T47D (cell line): Measurements from ENCODE around the gene MRPS9.
A peak's percentile ranks its signal among the peaks of the same experiment; 100 is the strongest.

Experiments used
- DNase-seq, 2 experiments: peaks; one replicate each; pipeline versions ENCODE4 v3.0.0 to v3.0.0-alpha.2; 2011 to 2012; ENCODE audit warnings: low read depth in 1 of 2, low spot score in 1 of 2
- JUND ChIP-seq: IDR thresholded peaks from 2 replicates; pipeline ENCODE4 v1.6.1; 2012; ENCODE audit warnings: low read depth
- in situ Hi-C: cut with HindIII; loops from 2 replicates; pipeline ENCODE4 v1.10.0; 2016; ENCODE audit warnings: low sequenced_read_pairs, low pct_unique_long_range_greater_than_20kb

The MRPS9 gene

GRCh38 chr2:105037572-105038382, at the start of gene MRPS9:
TSS of gene MRPS9 (plus strand) at chr2:105038069. CDS start at chr2:105038093, 24 bp downstream.
- in situ Hi-C loops: no loop called here
- TF ChIP-seq JUND: no peak
- DNase-seq: peak; percentile 79 to 96

- in situ Hi-C loops: no loop called here
- peak; percentile 55; the same call in 1 of the 2 replicates for TF ChIP-seq JUND
- peak; percentile 15 to 81 for DNase-seq
Observed at GRCh38 chr2:105005181-105005951, 32.5 kb upstream of the MRPS9 start.

GRCh38 chr2:105007367-105007766, 30.5 kb upstream of the MRPS9 start:
- in situ Hi-C loops: no loop called here
- no peak for TF ChIP-seq JUND
- no peak for DNase-seq

- DNase-seq: no peak
- in situ Hi-C loops: no loop called here
- TF ChIP-seq JUND: no peak
Observed at GRCh38 chr2:105032476-105032875, 5.4 kb upstream of the MRPS9 start.

GRCh38 chr2:105034170-105034569, 3.7 kb upstream of the MRPS9 start:
- DNase-seq: no peak

GRCh38 chr2:105038383-105039061, 653 bp downstream of the MRPS9 start:
- DNase-seq: peak in 1 of 2 experiments; percentile 20
- no peak for TF ChIP-seq JUND
- in situ Hi-C loops: no loop called here

More at GRCh38 chr2:105034170-105034569, 3.7 kb upstream of the MRPS9 start:
- no peak for TF ChIP-seq JUND
- in situ Hi-C loops: no loop called here

GRCh38 chr2:105039559-105039958, 1.7 kb downstream of the MRPS9 start:
- in situ Hi-C loops: no loop called here
- no peak for TF ChIP-seq JUND

GRCh38 chr2:105042189-105042588, 4.3 kb downstream of the MRPS9 start:
- no peak for TF ChIP-seq JUND
- no peak for DNase-seq
- in situ Hi-C loops: no loop called here

More at GRCh38 chr2:105039559-105039958, 1.7 kb downstream of the MRPS9 start:
- no peak for DNase-seq

- TF ChIP-seq JUND: no peak
- no peak for DNase-seq
- in situ Hi-C loops: no loop called here
Observed at GRCh38 chr2:105052773-105053172, 14.9 kb downstream of the MRPS9 start.

- in situ Hi-C loops: no loop called here
- no peak for DNase-seq
- TF ChIP-seq JUND: no peak
Observed at GRCh38 chr2:105055613-105056012, 17.7 kb downstream of the MRPS9 start.

GRCh38 chr2:105056245-105056644, 18.4 kb downstream of the MRPS9 start:
- TF ChIP-seq JUND: no peak
- in situ Hi-C loops: no loop called here
- no peak for DNase-seq

GRCh38 chr2:105057005-105057404, 19.1 kb downstream of the MRPS9 start:
- no peak for DNase-seq
- no peak for TF ChIP-seq JUND
- in situ Hi-C loops: no loop called here
